ENCODE results near the gene CDKN1B.

The CDKN1B gene

GRCh38 chr12:12704593-12705230 lies 12.5 kb upstream of the CDKN1B start:
- no peak for DNase-seq

GRCh38 chr12:12705838-12706520 lies 11.2 kb upstream of the CDKN1B start:
- peak; percentile 71 for DNase-seq

DNA sequence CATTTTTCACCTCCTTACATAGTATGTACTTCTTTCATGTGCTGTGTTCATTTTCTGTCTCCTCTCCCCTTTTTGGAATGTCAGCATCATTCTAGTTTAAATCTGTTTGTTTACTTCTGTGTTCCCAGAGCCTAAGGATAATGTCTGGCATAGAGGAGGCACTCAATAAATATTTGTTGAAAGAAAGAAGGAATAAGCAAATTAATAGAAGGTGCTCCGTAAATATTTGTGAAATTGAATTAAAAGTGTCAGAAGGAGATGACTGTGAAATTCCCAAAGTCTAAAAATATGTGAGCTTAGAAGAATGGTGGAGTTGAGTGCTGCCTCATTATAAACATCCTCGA lies 3.3 kb upstream of the CDKN1B start:
- no peak for DNase-seq

DNA sequence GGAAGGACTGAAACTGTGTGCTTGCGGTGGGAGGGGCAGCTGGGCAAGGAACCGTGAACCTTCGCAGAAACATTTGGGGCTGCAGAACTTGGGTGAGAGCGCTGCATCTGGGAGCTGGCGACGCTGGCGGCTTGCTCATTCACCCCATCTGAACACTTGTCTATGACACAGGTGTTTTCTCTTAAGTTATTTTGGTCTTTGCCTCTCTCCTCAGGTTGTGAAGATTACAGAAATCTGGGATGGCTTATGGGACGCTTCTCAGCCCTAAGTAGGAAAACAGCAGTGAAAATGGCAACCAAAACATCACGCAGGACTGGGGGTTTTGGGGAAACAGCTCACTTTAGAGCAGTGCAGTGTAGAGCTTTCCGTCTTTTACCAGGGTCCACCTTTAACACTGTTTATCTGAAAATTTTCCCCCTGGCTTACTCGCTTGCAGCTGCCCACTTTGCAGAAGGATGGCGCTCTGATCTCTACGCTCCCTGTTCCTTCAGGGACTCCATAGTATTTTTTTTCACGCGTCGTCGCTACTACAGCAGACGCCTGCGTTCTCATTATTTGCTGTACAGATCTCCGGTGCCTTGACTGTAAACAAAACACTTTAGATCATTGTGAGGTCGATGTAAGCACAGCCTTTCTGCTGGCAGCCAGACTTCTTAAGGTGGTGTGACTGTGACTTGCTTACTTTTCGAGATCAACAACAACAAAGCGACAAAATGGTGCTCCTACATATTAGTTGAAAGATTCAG lies 2.7 kb upstream of the CDKN1B start:
- peak; percentile 58 for DNase-seq

DNA sequence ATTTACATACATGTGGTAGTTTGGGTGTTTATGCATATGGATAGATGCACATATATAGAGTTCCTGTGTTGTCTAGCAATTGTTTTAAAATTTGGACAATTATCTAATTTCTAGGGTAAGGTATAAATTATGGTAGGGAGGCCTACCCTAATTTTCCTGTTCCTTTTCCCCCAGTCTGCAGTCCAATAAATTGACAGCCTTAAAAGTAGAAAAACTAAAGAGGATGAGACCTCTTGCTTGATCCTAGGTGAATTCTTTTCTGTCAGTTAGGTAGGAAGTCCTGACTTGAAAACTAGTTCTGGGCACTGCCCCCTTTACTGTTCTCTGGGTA lies 2.1 kb upstream of the CDKN1B start:
- no peak for DNase-seq

- DNase-seq, result peak; percentile 74
Measured at GRCh38 chr12:12715459-12716150, 1.6 kb upstream of the CDKN1B start.

DNA sequence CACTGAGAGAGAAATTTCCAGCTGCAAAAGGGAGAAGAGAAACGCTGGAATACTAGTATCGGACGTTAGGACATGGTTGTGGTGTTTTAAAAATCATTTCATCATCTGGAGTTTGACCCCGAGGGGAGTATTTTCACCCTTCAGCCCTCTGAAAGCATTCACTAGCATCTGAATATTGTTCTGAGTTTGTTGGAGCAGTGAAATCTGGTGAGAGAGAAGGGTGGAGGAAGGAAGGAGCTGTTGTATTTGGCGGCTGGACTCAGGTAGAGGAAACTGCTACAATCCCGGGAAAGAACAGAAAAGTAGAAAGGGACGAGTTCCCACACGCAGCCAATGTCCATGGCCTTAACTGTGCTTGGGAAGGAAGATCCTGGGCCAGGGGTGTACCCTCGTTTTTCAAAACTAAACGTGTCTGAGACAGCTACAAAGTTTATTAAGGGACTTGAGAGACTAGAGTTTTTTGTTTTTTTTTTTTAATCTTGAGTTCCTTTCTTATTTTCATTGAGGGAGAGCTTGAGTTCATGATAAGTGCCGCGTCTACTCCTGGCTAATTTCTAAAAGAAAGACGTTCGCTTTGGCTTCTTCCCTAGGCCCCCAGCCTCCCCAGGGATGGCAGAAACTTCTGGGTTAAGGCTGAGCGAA lies 896 bp upstream of the CDKN1B start:
- DNase-seq, result no peak

DNA sequence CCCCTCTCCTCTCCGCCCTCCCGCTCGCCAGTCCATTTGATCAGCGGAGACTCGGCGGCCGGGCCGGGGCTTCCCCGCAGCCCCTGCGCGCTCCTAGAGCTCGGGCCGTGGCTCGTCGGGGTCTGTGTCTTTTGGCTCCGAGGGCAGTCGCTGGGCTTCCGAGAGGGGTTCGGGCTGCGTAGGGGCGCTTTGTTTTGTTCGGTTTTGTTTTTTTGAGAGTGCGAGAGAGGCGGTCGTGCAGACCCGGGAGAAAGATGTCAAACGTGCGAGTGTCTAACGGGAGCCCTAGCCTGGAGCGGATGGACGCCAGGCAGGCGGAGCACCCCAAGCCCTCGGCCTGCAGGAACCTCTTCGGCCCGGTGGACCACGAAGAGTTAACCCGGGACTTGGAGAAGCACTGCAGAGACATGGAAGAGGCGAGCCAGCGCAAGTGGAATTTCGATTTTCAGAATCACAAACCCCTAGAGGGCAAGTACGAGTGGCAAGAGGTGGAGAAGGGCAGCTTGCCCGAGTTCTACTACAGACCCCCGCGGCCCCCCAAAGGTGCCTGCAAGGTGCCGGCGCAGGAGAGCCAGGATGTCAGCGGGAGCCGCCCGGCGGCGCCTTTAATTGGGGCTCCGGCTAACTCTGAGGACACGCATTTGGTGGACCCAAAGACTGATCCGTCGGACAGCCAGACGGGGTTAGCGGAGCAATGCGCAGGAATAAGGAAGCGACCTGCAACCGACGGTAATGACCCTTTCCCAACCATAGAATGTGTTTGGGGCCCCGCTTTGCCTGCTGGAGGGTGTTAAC lies 615 bp downstream of the CDKN1B start:
- peak; percentile 47 for DNase-seq

GRCh38 chr12:12718381-12718759 lies 1.2 kb downstream of the CDKN1B start:
- no peak for DNase-seq

- DNase-seq, result peak; percentile 51
Measured at GRCh38 chr12:12718853-12719252, 1.7 kb downstream of the CDKN1B start.

- DNase-seq, result no peak
Measured at GRCh38 chr12:12719496-12719895, 2.3 kb downstream of the CDKN1B start.

DNA sequence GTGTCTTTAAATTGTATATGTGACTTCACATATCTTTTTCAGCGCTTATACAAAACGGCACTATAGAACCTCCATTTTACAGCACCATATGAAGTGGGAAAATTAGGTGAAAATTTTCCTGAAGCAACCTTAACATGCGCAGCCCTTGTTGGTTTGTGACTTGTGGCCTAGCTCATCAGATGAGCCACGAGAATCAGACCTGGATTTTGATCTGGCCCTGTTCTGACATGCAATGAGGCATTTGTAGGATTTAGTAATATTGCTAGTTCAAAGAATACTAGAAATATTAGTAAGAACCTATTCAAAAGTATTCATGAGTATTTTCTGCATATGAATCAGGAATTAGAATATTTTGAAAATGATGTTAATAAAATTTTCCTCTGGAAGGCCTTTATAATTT lies 2.9 kb downstream of the CDKN1B start:
- DNase-seq, result no peak

DNA sequence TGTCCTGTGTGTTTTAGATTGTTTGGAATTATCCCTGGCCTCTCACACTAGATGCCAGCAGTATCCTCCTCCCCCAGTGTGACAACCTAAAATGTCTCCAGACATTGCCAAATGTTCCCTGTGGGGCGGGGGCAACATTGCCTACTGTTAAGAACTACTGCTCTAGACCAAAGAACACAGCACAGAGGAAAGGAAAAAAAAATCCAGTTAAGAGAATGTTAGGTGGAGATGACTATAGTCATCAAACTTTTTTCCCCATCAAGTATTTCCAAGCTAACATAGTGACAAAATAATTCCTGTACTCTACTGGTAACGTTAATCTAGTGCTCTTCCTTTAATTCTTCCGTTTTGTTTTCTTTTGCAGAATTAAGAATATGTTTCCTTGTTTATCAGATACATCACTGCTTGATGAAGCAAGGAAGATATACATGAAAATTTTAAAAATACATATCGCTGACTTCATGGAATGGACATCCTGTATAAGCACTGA lies 3.5 kb downstream of the CDKN1B start:
- DNase-seq, result no peak

GRCh38 chr12:12721176-12721751 lies 4.1 kb downstream of the CDKN1B start:
- no peak for DNase-seq

DNA sequence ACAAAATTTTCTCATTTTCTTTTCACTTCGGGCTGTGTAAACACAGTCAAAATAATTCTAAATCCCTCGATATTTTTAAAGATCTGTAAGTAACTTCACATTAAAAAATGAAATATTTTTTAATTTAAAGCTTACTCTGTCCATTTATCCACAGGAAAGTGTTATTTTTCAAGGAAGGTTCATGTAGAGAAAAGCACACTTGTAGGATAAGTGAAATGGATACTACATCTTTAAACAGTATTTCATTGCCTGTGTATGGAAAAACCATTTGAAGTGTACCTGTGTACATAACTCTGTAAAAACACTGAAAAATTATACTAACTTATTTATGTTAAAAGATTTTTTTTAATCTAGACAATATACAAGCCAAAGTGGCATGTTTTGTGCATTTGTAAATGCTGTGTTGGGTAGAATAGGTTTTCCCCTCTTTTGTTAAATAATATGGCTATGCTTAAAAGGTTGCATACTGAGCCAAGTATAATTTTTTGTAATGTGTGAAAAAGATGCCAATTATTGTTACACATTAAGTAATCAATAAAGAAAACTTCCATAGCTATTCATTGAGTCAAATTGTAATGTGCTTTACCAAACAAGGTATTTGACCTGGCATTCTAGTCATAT lies 4.8 kb downstream of the CDKN1B start:
- DNase-seq, result no peak

GRCh38 chr12:12722435-12723148 lies 5.4 kb downstream of the CDKN1B start:
- DNase-seq, result no peak

- no peak for DNase-seq
Measured at GRCh38 chr12:12723149-12723680, 6.0 kb downstream of the CDKN1B start.

GRCh38 chr12:12723681-12724420 lies 6.7 kb downstream of the CDKN1B start:
- DNase-seq, result peak; percentile 69

- DNase-seq, result peak; percentile 58
Measured at GRCh38 chr12:12724421-12725085, 7.4 kb downstream of the CDKN1B start.

Measured in stimulated activated CD8-positive, alpha-beta memory T cell treated with anti-CD3 and anti-CD28 coated beads, Interleukin-4, amount 100 ng/mL, for 48 hours (primary cell).